ENCODE data around the gene WT1. TPM values are rescaled to one million over a fixed set of nuclear protein-coding genes. Genes with fewer than 3 reads are reported as not detected.

WT1 gene
- total and polyA plus RNA-seq, 7 experiments from 2014 or later: not detected

DNA sequence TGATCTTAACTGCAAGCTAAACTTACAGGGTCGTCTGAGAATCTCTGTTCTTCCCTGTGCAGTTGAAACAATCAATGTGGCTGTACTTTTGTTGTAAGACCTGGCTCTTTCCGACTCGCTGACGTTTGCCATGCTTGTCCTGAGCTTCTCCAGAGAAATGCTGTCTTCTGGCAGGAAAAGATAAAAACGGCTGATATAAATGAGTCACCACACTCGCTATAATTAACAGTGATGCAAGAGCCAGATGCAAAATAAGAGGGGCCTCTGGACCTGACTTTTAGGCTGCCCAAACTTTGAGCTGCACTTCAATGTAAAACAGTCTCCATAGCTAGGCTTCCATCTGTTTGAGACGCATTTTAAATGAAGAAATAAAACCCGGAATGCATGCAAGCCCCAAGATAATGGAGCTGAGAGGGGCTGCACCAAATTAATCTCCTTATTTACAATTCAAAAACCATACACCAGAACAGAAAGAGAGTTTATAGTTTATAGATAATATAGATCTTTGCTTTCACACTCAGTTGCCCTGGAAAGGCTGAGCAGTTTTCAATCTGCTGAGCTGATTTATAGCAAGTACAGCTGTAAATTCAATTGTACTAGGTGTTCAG lies 48.5 kb downstream of the WT1 start:
- H3K4me3 Mint-ChIP-seq: no peak overlapping the region
- H3K9me3 ChIP-seq (ENCODE audit: control insufficient read depth in 2 of 3, low read length in 3 of 3): no peaks in the 10 kb centered on the region
- no peak overlapping the region for H3K27ac ChIP-seq (ENCODE audit: low read depth, low read length)
- H3K27ac Mint-ChIP-seq: no peak overlapping the region
- H3K27me3 ChIP-seq (ENCODE audit: control insufficient read depth in 2 of 2, insufficient read depth in 2 of 2, low read length in 2 of 2): no peaks in the 10 kb centered on the region
- no peak for DNase-seq
- peaks cover 11 to 25% (median 18%) of the 10 kb centered on the region in 5 donors for H3K27me3 Mint-ChIP-seq
- no peak overlapping the region for H3K4me3 ChIP-seq (ENCODE audit: low read length)
- H3K4me1 Mint-ChIP-seq: peaks cover 0 to under 1% (median 0%) of the 10 kb centered on the region in 7 donors
- ChIA-PET POLR2A (no interaction called here), CTCF (interaction anchor here (0.7 kb wide), 1 partner anchor 72 kb away, joined by 3 read pairs; no protein-coding TSS in a partner anchor)
- H3K36me3 ChIP-seq (ENCODE audit: control insufficient read depth in 2 of 3, insufficient read depth in 3 of 3, low read length in 3 of 3): no peaks in the 10 kb centered on the region
- H3K9me3 Mint-ChIP-seq: no peaks in the 10 kb centered on the region
- intact Hi-C loops (cut with micrococcal nuclease): no loop called here
- no peaks in the 10 kb centered on the region for H3K36me3 Mint-ChIP-seq
- no peaks in the 10 kb centered on the region for H3K4me1 ChIP-seq (ENCODE audit: control insufficient read depth in 2 of 2, insufficient read depth in 2 of 2, low read length in 2 of 2)
- ATAC-seq: no peak

GRCh38 chr11:32385998-32386397 lies 49.3 kb downstream of the WT1 start:
- H3K4me1 ChIP-seq (ENCODE audit: control insufficient read depth in 2 of 2, insufficient read depth in 2 of 2, low read length in 2 of 2): no peaks in the 10 kb centered on the region
- H3K36me3 Mint-ChIP-seq: no peaks in the 10 kb centered on the region
- ATAC-seq (no peak), DNase-seq (no peak)
- no peak overlapping the region for H3K27ac Mint-ChIP-seq
- no peaks in the 10 kb centered on the region for H3K4me1 Mint-ChIP-seq
- H3K9me3 ChIP-seq (ENCODE audit: control insufficient read depth in 2 of 3, low read length in 3 of 3): no peaks in the 10 kb centered on the region
- POLR2A ChIA-PET: no interaction called here
- H3K9me3 Mint-ChIP-seq: no peaks in the 10 kb centered on the region
- no peaks in the 10 kb centered on the region for H3K36me3 ChIP-seq (ENCODE audit: control insufficient read depth in 2 of 3, insufficient read depth in 3 of 3, low read length in 3 of 3)
- H3K4me3 Mint-ChIP-seq: no peak overlapping the region
- CTCF ChIA-PET: no interaction called here
- intact Hi-C loops (cut with micrococcal nuclease): no loop called here
- H3K27me3 Mint-ChIP-seq: peaks cover 11 to 25% (median 18%) of the 10 kb centered on the region in 5 donors
- H3K27me3 ChIP-seq (ENCODE audit: control insufficient read depth in 2 of 2, insufficient read depth in 2 of 2, low read length in 2 of 2): no peaks in the 10 kb centered on the region
- no peak overlapping the region for H3K27ac ChIP-seq (ENCODE audit: low read depth, low read length)
- no peak overlapping the region for H3K4me3 ChIP-seq (ENCODE audit: low read length)

GRCh38 chr11:32382339-32383049 lies 52.8 kb downstream of the WT1 start:
- DNase-seq (no peak), ATAC-seq (no peak)
- Histone ChIP-seq H3K36me3 (ENCODE audit: control insufficient read depth in 2 of 3, insufficient read depth in 3 of 3, low read length in 3 of 3) (no peaks in the 10 kb centered on the region), H3K27ac (ENCODE audit: low read depth, low read length) (no peak overlapping the region), H3K4me1 (ENCODE audit: control insufficient read depth in 2 of 2, insufficient read depth in 2 of 2, low read length in 2 of 2) (no peaks in the 10 kb centered on the region), H3K9me3 (ENCODE audit: control insufficient read depth in 2 of 3, low read length in 3 of 3) (no peaks in the 10 kb centered on the region), H3K27me3 (ENCODE audit: control insufficient read depth in 2 of 2, insufficient read depth in 2 of 2, low read length in 2 of 2) (no peaks in the 10 kb centered on the region), H3K4me3 (ENCODE audit: low read length) (no peak overlapping the region)
- no peaks in the 10 kb centered on the region for H3K36me3 Mint-ChIP-seq
- no peaks in the 10 kb centered on the region for H3K9me3 Mint-ChIP-seq
- H3K27ac Mint-ChIP-seq: no peak overlapping the region
- POLR2A ChIA-PET: no interaction called here
- intact Hi-C loops (cut with micrococcal nuclease): no loop called here
- no peaks in the 10 kb centered on the region for H3K4me1 Mint-ChIP-seq
- peaks cover 11 to 38% (median 18%) of the 10 kb centered on the region in 5 donors for H3K27me3 Mint-ChIP-seq
- H3K4me3 Mint-ChIP-seq: no peak overlapping the region
- CTCF ChIA-PET: no interaction called here

DNA sequence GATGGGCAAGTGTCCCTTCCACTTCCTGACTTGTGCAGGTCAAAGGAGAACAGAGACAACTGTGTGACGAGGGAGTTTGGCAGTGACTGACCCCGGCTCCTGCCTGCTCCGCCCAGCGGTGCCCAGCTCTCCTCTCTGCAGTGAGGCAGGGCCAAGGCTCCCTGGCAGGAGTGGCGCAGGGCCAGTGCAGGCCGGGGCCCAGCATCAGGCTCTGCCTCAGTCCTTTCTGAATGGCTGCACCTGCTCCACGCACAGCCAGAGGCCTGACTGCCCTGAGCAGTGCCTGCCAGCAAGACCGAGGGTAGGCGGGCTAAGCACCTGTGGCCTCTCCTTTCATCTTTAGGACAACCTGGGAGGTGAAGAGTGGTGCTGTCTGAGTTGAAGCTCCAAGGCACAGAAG lies 54.2 kb downstream of the WT1 start:
- H3K9me3 ChIP-seq (ENCODE audit: control insufficient read depth in 2 of 3, low read length in 3 of 3): no peaks in the 10 kb centered on the region
- no peak for ATAC-seq
- POLR2A ChIA-PET: no interaction called here
- no peaks in the 10 kb centered on the region for H3K9me3 Mint-ChIP-seq
- intact Hi-C loops (cut with micrococcal nuclease): no loop called here
- H3K27me3 ChIP-seq (ENCODE audit: control insufficient read depth in 2 of 2, insufficient read depth in 2 of 2, low read length in 2 of 2): no peaks in the 10 kb centered on the region
- H3K4me3 ChIP-seq (ENCODE audit: low read length): no peak overlapping the region
- H3K36me3 Mint-ChIP-seq: no peaks in the 10 kb centered on the region
- no peak overlapping the region for H3K27ac ChIP-seq (ENCODE audit: low read depth, low read length)
- no peak overlapping the region for H3K4me3 Mint-ChIP-seq
- peaks cover under 1 to 38% (median 15%) of the 10 kb centered on the region in 5 donors for H3K27me3 Mint-ChIP-seq
- H3K36me3 ChIP-seq (ENCODE audit: control insufficient read depth in 2 of 3, insufficient read depth in 3 of 3, low read length in 3 of 3): no peaks in the 10 kb centered on the region
- no peaks in the 10 kb centered on the region for H3K4me1 ChIP-seq (ENCODE audit: control insufficient read depth in 2 of 2, insufficient read depth in 2 of 2, low read length in 2 of 2)
- CTCF ChIA-PET: no interaction called here
- DNase-seq: no peak
- no peak overlapping the region for H3K27ac Mint-ChIP-seq
- H3K4me1 Mint-ChIP-seq: no peaks in the 10 kb centered on the region

GRCh38 chr11:32379719-32380118 lies 55.6 kb downstream of the WT1 start:
- Histone ChIP-seq H3K27ac (ENCODE audit: low read depth, low read length) (no peak overlapping the region), H3K27me3 (ENCODE audit: control insufficient read depth in 2 of 2, insufficient read depth in 2 of 2, low read length in 2 of 2) (no peaks in the 10 kb centered on the region), H3K4me1 (ENCODE audit: control insufficient read depth in 2 of 2, insufficient read depth in 2 of 2, low read length in 2 of 2) (no peaks in the 10 kb centered on the region), H3K4me3 (ENCODE audit: low read length) (no peak overlapping the region), H3K36me3 (ENCODE audit: control insufficient read depth in 2 of 3, insufficient read depth in 3 of 3, low read length in 3 of 3) (no peaks in the 10 kb centered on the region), H3K9me3 (ENCODE audit: control insufficient read depth in 2 of 3, low read length in 3 of 3) (no peaks in the 10 kb centered on the region)
- Mint-ChIP-seq H3K9me3 (peaks cover 0 to 4% (median 0%) of the 10 kb centered on the region in 11 donors), H3K27ac (no peak overlapping the region), H3K36me3 (peaks cover 0 to 4% (median 0%) of the 10 kb centered on the region in 5 donors), H3K4me3 (no peak overlapping the region), H3K27me3 (peaks cover 0 to 31% (median 15%) of the 10 kb centered on the region in 5 donors), H3K4me1 (peaks cover 0 to 2% (median 0%) of the 10 kb centered on the region in 7 donors)
- ChIA-PET POLR2A (no interaction called here), CTCF (no interaction called here)
- no peak for ATAC-seq
- intact Hi-C loops (cut with micrococcal nuclease): no loop called here
- no peak for DNase-seq

GRCh38 chr11:32375826-32376225 lies 59.5 kb downstream of the WT1 start:
- Histone ChIP-seq H3K9me3 (ENCODE audit: control insufficient read depth in 2 of 3, low read length in 3 of 3) (no peaks in the 10 kb centered on the region), H3K36me3 (ENCODE audit: control insufficient read depth in 2 of 3, insufficient read depth in 3 of 3, low read length in 3 of 3) (no peaks in the 10 kb centered on the region), H3K4me3 (ENCODE audit: low read length) (no peak overlapping the region), H3K27me3 (ENCODE audit: control insufficient read depth in 2 of 2, insufficient read depth in 2 of 2, low read length in 2 of 2) (no peaks in the 10 kb centered on the region), H3K4me1 (ENCODE audit: control insufficient read depth in 2 of 2, insufficient read depth in 2 of 2, low read length in 2 of 2) (no peaks in the 10 kb centered on the region), H3K27ac (ENCODE audit: low read depth, low read length) (no peak overlapping the region)
- Mint-ChIP-seq H3K27ac (no peak overlapping the region), H3K4me3 (no peak overlapping the region), H3K9me3 (peaks cover 0 to 22% (median 4%) of the 10 kb centered on the region in 11 donors), H3K4me1 (peaks cover 0 to 3% (median 0%) of the 10 kb centered on the region in 7 donors), H3K36me3 (peaks cover 0 to 8% (median 0%) of the 10 kb centered on the region in 5 donors), H3K27me3 (peaks cover 0 to 28% (median 10%) of the 10 kb centered on the region in 5 donors)
- no peak for ATAC-seq
- no peak for DNase-seq
- intact Hi-C loops (cut with micrococcal nuclease): loop anchor here in 1 of 2 donors (2.0 kb wide), 1 partner anchor 417 kb away; no protein-coding TSS in a partner anchor
- CTCF ChIA-PET: interaction anchor here (0.7 kb wide), 1 partner anchor 9 kb away, joined by 3 read pairs; no protein-coding TSS in a partner anchor
- POLR2A ChIA-PET: no interaction called here

Data from naive thymus-derived CD4-positive, alpha-beta T cell (primary cell).